Measurements from ENCODE around the gene HDAC3.

HDAC3 gene

DNA sequence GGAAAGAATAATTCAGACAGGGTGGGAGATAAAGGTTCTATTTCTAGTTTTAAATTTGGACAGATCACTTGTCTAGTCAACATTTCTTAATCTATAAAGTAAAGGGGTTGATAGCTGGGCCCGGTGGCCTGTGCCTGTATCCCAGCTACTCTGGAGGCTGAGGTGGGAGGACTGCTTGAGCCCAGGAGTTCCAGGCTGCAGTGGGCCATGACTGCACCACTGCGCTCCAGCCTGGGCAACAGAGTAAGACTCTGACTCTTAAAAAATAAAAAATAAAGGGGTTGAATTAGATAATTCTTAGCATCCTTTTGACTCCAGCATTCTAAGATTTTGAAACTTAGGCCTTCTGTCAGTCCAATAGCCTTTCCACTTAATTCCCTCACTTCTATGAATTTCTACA, 28.6 kb downstream of the HDAC3 start:
- H3K36me3 ChIP-seq (replicated peaks) = no peaks in the 10 kb centered on the region
- no peak overlapping the region for H3K27ac ChIP-seq
- DNase-seq = no peak
- in situ Hi-C loops (cut with HindIII; ENCODE audit: low pct_ligation_motif_present, low sequenced_read_pairs) = no loop called here
- no peak overlapping the region for H3K4me3 ChIP-seq (ENCODE audit: low read depth, low read length)
- TF ChIP-seq, protein P1, sequence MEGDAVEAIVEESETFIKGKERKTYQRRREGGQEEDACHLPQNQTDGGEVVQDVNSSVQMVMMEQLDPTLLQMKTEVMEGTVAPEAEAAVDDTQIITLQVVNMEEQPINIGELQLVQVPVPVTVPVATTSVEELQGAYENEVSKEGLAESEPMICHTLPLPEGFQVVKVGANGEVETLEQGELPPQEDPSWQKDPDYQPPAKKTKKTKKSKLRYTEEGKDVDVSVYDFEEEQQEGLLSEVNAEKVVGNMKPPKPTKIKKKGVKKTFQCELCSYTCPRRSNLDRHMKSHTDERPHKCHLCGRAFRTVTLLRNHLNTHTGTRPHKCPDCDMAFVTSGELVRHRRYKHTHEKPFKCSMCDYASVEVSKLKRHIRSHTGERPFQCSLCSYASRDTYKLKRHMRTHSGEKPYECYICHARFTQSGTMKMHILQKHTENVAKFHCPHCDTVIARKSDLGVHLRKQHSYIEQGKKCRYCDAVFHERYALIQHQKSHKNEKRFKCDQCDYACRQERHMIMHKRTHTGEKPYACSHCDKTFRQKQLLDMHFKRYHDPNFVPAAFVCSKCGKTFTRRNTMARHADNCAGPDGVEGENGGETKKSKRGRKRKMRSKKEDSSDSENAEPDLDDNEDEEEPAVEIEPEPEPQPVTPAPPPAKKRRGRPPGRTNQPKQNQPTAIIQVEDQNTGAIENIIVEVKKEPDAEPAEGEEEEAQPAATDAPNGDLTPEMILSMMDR (IDR thresholded peaks at IDR 0.05; ENCODE audit: low read depth, low read length, missing control alignments) = no peak
- H3K27me3 ChIP-seq (replicated peaks) = no peaks in the 10 kb centered on the region

DNA sequence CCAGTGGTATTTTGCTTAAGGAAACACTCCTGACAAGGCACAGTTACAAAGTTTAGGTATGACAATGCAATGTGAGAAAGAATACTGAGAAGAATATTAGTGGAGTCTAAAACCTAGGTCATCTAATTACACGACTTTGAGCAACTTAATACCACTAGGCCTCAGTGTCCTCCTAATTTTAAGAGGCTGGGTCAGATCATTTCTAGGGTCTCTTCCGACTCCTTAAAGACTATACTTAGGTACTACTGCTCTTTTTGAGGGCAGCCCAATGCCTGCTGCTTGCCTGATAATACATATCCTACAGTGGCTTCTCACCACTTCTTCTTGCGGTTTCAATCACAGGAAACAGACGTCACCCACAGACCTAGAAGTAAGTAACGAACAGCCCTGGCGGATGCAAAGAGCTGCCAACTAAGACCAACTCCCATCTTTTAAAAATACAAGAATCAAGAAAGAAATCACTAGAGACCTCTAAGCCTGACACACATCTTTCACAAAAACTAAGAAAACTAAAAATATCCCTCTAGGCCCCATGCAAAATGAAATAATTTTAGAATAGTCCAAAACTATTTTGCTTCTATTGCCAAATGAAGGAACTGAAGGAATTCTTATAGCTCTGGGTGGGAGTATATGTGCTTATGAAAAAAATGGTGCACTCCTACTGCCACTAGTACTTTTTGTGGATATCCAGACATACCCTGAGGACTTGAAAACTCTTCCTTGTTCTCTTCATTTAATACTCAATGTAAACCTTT, 30.9 kb downstream of the HDAC3 start:
- TF ChIP-seq, protein P1 (IDR thresholded peaks at IDR 0.05; ENCODE audit: low read depth, low read length, missing control alignments) = no peak
- H3K4me3 ChIP-seq (ENCODE audit: low read depth, low read length) = no peak overlapping the region
- peak; percentile 92 for DNase-seq
- H3K27ac ChIP-seq = peak overlapping the region; percentile 77
- in situ Hi-C loops (cut with HindIII; ENCODE audit: low pct_ligation_motif_present, low sequenced_read_pairs) = no loop called here
- no peaks in the 10 kb centered on the region for H3K36me3 ChIP-seq (replicated peaks)
- H3K27me3 ChIP-seq (replicated peaks) = no peaks in the 10 kb centered on the region

DNA sequence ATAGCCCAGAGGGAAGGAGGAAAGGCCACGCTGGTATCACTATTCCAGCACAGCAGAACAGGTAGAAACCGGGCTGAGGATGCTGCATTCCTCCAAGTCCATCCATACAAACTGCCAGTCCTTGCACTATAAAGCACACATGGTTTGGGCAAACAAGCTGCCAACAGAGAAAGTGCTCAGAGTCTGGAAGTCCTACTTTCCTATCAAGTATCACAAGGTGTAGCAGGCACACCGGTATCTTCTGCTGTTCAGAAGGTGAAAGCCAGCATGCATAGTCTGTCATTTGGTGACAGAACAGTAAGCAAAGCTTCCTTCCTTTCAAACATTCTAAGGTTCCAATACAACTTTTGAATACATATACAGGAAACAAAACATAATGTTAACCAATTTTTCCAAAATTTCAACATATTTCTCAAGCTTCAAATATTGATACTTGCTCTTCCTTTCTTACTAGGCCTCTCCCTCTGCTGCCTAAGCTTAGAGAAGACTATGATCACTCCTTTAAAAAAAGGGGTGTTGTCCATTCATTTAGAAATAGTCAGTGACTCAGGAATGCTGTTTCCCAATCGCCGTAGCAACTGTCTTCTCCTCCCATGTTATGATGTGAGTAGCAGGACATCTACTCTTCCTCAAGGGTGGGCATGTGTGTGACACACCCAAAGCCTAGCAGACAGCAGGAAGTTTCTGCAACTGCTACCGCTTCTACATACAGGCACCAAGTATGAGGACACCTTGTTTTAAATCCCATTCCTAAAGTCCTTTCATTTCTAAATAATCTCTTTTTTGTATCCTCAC, 32.5 kb downstream of the HDAC3 start:
- peak; percentile 97 for DNase-seq
- in situ Hi-C loops (cut with HindIII; ENCODE audit: low pct_ligation_motif_present, low sequenced_read_pairs) = no loop called here
- TF ChIP-seq, protein P1 (IDR thresholded peaks at IDR 0.05; ENCODE audit: low read depth, low read length, missing control alignments) = no peak
- Histone ChIP-seq H3K27ac (peak overlapping the region; percentile 77), H3K36me3 (replicated peaks) (no peaks in the 10 kb centered on the region), H3K27me3 (replicated peaks) (no peaks in the 10 kb centered on the region), H3K4me3 (ENCODE audit: low read depth, low read length) (no peak overlapping the region)

DNA sequence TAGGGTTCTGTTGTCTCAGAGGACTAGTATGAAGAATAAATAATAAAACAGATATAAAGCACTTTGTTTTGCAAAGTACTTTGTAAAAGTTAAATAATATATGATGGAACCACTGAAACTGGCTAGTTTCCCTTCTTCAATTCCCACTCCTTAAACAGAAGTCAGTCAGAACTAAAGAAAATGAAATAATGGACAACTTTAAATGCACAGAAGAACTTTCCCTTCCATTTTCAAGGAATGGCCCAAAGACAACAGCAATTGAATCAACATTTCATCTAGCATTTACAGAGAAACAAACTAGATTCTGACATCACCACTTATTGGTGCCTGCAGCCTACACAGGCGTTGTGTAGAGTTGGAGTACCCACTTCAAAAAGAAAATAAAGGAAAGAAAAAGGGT, 34.0 kb downstream of the HDAC3 start:
- H3K27ac ChIP-seq = no peak overlapping the region
- H3K27me3 ChIP-seq (replicated peaks) = no peaks in the 10 kb centered on the region
- no peak overlapping the region for H3K4me3 ChIP-seq (ENCODE audit: low read depth, low read length)
- no peaks in the 10 kb centered on the region for H3K36me3 ChIP-seq (replicated peaks)
- TF ChIP-seq, protein P1 (IDR thresholded peaks at IDR 0.05; ENCODE audit: low read depth, low read length, missing control alignments) = no peak
- in situ Hi-C loops (cut with HindIII; ENCODE audit: low pct_ligation_motif_present, low sequenced_read_pairs) = no loop called here
- no peak for DNase-seq

DNA sequence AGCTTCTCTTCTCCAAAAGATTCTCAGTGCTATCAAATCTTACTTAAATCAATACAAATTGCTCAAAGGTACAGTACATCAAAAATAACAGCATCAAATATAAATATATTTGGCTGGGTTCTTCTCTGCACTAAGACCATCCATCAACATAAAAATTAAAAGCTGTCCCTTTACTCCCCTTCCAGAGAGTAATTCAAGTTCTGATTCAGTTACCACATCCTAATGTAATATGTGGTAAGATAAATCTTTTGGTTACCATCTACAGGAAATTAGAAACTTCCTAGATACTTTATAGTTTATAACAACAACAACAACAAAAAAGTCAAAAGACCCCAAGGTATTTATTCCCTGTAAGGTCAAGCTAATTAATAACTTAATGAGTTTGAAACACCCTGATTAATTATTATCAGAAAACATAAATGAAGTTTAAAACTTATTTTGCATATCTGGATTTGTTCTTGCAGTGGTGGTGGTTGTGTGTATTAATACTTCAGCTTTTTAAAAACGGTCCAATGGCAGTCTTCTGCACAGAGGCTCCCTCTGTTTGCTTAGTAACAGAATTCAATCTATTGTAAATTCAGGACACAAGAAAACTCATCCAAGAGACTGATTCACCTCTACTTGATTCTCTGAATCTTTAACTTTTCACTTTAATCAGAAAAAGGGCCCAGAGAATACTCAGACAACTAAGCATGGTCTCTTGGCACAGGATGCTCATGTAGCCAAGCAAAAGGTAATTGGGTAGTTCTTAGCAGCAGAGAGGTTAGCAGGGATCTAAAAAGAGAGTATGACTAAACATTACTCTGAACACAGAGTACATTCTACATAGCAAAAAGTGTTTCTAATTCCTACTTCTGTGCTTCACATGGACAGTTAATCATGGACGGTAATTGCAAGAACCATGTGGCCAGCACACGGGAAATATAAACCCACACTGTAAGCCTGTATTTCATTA, 38.0 kb downstream of the HDAC3 start:
- in situ Hi-C loops (cut with HindIII; ENCODE audit: low pct_ligation_motif_present, low sequenced_read_pairs) = no loop called here
- Histone ChIP-seq H3K36me3 (replicated peaks) (no peaks in the 10 kb centered on the region), H3K27ac (no peak overlapping the region), H3K4me3 (ENCODE audit: low read depth, low read length) (no peak overlapping the region), H3K27me3 (replicated peaks) (no peaks in the 10 kb centered on the region)
- TF ChIP-seq, protein P1 (IDR thresholded peaks at IDR 0.05; ENCODE audit: low read depth, low read length, missing control alignments) = no peak
- no peak for DNase-seq

Measured in brain microvascular endothelial cell (primary cell).